CD4-positive, alpha-beta T cell treated with Interleukin-17A for 1 hour (primary cell): Measurements from ENCODE around the gene ROBO1.
"Not testable (repeated sequence)": the region's sequence is repeated elsewhere in the genome, so short reads cannot be mapped to it uniquely, and the experiment has no call there.

Source experiments
- DNase-seq: peaks from one replicate; pipeline ENCODE4 v3.0.0-alpha.2; 2020

Gene ROBO1

DNA sequence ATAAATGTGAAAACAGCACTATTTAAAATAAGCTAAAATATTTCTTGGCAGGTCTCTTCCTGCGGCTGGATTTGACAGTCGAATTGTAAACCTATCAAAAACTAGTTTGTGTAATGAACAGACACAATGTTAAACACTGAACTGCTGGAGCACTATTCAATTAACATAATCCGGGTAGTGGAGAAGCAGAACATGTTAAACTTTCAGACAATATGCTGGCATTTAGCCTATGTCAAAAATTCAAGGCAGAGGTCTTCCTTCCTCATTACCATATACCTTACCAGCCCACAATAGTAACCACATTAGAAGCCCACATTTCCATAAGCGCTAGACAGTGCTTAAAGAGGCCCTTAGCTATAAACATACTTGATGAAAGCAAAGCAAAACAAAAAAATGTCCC, 1042.9 kb downstream of the ROBO1 start:
- DNase-seq = no peak

DNA sequence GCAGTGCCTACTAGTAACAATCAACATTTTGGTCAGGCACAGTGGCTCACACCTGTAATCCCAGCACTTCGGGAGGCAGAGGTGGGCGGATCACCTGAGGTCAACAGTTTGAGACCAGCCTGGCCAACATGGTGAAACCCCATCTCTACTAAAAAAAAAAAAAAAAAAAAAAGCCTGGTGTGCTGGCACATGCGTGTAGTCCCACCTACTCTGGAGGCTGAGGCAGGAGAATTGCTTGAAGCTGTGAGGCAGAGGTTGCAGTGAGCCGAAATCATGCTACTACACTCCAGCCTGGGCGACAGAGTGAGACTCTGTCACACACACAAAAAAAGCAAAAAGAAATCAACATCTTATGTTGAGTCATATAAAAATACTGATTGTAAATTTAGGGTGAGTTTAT, 1043.4 kb downstream of the ROBO1 start:
- DNase-seq = not testable (repeated sequence)

DNA sequence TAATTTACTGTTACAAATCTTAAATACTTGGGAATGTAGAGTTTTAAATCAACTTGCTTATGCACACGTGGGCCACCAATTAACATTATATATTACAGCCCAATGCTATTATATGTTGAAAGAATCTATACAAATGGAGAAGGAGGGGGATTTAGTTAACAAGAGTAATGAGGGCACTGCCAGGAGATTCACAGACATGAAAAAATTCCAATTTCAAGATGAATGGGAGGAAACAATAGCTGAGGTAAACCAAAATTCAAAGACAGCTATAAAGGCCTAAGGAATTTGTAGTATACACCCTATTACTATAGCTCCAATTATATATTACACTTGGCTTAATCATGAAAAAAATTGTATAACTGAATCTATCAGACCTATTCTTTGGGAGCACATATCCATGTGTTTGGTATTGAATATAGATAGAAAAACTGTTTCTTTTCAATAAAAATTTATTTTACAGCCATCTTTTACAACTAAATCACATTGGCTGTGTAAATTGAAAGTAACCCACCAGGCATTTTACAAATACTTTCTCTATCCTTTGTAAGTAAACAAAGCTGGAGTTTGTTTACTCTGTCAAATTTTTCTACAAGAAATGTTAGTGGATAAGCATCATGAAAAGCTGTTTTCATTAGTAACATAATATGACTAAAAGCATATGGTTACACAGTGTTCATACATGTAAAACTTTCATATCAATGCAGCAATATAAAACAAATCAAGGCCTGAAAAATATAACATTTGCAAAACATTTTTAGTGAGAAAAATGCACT, 1045.8 kb downstream of the ROBO1 start:
- no peak for DNase-seq

DNA sequence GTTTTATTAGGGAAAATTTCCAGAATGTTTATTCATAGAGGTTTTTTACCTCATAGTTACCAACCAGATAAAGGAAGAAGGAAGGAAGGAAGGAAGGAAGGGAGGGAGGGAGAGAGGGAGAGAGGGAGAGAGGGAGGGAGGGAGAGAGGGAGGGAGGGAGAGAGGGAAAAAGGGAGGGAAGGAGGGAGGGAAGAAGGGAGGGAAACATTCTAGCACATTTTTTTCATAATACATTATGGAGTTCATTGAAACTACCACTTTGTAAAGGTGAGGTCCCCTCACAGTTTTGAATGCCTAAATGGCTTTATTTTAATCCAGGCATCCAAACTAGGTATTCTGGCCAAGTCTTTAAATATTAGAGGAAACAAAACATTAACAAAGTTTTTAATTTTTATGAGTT, 1049.1 kb downstream of the ROBO1 start:
- DNase-seq = no peak

DNA sequence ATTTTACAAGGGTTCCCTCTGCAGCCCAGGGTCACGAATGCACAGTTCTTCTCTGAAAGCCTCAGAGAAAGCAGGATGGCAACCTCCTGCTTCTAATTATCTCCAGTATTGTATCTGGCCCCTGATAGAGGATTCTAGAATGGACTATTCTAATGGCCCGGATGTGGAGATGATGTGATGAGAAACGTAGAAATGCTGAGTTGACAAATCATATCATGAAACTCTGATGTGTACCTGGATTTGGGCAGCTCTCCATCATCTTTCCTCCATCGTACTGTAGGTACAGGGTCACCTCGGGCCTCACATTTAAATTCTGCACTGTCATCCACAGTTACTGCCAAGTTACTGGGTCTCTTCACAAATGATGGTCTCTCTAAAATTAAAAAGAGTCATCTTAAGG, 1050.8 kb downstream of the ROBO1 start:
- no peak for DNase-seq

DNA sequence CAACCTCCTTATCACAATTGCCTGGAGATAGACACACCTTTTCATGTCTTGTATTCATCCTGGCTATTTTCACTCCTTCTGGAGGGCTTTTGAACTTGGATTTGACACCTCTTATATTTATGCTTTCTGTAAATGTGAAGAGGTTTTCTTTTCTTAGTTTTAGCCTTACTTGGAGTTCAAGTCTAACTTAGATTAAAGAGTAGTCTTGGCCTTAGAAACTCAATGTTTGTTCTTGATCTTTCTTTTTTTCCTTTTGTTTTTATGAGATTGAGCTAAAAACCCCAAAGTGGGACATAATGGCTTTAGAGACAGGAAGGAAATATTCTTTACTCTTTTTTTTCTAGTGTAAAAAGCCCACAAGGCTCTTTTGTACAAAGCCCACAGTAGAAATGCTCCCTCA, 1054.9 kb downstream of the ROBO1 start:
- DNase-seq = no peak

DNA sequence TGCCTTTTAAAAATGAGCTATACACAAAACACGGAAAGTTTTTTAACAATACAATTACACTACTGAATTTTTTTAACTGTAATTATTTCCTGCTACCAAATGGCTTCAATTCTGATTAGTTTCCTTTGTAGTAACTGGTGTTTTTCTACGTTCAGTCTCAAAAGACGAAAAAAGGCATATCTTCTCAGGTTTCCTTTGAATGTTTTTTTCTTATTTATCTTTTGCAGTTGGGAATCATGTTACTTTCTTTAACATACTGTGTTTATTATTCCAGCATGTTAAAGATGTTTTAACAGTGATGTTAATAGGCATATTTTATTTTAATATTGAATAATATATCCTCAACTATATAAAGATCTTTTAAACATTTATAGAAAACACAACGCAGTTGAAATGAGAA, 1055.5 kb downstream of the ROBO1 start:
- DNase-seq = no peak

DNA sequence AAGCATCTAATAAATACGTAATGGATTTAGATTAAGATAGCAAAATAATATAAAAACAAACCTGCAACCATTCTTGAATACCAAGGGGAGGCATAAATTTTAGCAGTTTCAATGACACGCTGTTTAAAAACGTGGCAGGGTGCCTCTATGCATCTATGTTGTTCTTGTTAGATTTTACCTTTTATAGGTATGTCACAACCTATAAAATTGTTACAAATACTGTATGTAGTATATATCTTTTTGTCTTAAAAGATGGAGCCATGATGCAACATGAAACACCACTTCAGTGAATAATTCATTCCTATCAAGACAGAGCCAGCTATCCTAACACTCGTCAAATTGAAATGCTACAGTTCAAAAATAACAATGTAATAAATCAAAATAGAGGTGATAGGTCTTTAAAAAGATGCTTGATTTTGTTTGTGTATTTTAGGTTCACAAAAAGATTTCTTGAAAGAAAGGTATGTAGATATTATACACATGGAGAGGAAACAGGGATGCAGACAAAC, 1059.2 kb downstream of the ROBO1 start:
- DNase-seq = no peak

DNA sequence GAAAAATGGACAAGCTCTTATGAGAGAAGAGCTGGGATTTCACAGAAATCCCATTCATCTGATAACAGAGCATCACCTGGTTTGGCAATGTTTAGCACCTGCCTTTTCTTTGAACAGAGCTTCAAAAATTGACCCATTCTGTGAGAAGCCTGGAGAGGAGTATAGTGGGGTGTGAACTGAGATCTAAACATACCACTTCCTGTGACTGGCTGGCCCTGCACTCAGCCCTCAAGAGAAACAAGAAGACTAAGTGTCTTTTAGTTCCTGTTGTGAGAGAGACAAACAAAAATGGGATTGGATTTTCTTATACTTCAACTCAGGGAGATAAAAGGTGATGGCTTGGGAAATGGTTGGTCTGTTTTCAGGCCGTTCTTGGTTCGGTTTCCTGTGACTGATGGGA, 1060.2 kb downstream of the ROBO1 start:
- DNase-seq = no peak

DNA sequence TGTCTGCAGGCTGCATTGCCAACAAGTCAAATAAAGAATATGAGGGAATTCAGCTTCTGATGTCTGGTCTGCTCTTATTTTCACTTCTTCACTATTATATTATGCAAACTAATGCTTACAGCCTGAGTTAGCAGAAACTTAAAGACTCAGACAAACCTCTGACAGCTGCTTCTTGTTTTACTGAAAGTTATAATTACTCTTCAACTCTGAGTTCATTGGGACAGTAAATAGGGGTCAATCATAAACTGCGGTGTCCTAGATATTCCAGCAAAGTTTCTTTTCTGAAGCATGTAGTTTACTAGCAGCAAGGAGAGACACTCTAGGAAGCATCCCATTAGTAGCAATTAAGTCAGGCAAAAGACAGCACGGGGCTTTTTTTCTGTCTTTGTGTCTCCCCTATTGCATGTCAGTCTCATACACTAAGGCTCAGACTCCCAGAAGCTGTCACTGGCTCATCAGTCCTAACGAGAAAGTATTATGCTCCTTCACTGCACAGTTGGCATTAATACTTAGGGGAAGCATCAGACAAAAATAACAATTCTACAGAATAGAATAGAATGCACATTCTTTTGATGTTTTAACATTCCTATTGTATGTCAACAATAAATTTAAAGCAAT, 1060.8 kb downstream of the ROBO1 start:
- no peak for DNase-seq

DNA sequence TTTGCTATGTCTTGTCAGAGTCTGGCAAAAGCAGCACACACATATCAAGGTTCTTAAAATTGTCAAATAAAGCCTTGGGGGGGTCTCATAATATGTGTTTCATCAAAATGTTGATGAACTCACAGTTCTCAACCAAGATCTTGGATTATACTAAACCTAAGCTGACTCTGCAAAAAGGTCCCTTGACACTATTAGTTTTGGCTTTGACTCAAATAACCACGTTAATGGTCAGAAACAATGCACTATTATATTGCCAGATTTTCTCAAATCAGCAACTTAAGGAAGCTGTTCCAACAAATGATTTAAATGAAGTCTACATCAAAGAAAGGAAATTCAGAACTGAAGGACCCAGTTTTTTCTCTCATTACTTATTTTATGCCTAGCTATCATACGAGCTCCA, 1063.9 kb downstream of the ROBO1 start:
- DNase-seq = no peak

DNA sequence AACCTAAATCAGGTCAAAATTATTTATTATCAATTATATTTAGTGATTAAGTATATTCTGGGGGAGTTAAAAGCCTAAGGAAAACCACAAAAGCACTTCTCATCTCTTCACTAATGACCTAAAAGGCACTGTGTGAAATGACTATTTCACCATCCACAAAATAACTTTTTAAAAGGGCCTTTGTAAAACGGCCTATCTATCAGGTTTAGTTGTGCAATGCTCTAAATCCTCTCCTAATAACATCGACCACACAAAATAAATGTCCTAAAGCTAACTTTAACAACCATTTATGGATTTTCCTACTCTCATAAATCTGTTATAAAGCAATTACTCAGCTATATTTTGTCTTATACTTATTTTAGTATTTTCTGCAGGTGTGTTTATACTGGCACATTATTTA, 1066.3 kb downstream of the ROBO1 start:
- no peak for DNase-seq

DNA sequence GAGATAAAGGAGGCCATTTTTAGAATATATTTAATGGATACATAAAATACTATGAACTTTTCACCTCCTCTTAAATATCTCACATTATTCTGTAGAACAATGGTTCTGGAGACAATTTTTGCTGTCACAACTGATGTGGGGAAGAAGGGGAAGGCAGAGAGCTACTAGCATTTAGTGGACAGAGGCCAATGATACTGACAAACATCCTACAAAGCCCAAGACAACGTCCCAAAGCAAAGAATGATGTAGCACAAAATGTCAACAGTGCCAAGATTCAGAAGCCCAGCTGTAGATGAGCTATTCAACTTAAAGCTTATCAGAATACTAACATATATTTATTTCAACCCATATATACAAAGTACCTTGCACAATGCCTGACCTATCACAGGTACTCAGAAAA, 1069.4 kb downstream of the ROBO1 start:
- DNase-seq = no peak

DNA sequence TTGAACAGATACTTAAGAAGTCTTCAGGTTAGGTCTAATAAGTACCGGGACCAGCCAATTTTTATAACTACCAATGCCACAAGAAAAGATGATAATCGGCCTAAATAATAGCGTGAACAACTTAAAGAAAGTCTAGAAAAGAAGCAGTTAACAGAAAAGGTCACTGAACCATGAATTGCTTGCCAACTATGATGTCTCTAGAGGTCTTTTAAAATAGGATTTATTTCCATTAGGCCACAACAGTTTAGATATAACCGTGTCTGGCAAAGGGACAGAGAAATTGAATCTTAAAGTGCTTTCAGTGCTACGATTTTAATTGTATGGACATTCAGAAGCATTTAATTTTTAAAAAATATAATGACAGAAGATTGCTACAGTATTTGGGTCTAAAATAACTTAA, 1070.4 kb downstream of the ROBO1 start:
- no peak for DNase-seq

DNA sequence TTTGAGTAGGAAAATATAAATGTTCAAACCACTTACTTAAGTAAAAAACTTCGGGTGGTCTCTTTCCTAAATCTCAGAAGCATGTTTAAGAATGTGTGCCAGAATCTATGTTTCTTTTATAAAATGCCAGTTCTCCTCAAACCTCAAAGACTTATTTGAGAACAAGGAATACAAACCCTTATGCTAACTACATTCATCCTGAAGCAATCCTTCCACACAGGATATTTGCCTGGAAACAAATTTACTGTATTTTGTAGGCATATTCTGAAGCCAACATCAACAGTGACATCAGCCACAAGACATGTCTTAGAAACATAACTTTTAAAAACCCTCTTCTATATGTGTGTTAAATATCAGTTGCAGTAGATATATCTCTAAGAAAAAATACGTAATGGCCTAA, 1077.0 kb downstream of the ROBO1 start:
- DNase-seq = no peak

DNA sequence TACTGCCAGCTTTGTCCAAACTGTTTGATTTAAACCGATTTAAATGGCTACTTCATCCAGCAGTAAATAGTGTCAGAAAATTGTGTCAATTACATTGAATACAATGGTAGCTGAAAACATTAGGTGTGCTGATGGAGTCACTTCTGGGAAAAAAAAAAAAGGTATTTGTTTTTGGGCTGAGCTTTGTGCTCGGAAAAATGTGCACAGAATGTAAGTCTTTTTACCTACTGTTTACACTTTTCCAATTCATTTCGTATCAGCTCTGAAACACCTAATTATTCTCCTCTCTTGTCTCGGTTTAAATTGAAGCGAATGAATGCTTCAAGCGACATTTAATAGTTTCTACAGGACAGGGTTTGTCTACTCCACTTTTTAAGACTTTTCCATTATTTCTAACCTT, 1078.4 kb downstream of the ROBO1 start:
- DNase-seq = no peak

DNA sequence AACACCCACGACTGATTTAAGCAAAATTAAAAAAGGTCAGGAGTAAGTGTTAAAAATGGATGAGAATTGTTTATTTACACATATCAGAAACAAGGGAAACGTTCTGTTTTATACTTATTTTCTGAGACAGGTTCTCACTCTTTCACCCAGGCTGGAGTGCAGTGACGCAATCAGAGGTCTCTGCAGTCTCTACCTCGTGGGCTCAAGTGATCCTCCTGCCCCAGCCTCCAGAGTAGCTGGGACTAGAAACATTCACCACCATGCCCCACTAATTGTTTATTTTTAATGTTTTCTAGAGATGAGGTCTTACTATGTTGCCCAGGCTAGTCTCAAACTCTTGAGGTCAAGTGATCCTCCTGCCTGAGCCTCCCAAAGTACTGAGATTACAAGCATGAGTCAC, 1080.3 kb downstream of the ROBO1 start:
- DNase-seq = no peak

DNA sequence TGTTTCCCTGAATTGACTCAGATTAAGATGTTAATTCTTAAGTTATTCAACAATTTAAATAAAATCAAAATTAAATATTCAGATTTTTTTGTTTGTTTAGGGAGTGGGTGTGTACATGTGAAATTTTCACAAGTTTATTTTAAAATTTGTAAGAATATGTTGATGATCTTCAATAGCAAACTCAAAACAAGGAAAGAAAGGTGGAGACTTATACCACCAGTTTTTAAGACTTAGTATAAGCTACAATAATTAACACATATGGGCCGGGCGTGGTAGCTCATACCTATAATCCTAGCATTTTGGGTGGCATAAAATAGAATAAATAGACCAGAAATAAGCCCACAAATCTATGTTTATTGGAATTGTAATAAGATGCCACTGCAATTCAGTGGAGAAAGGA, 1084.5 kb downstream of the ROBO1 start:
- no peak for DNase-seq

DNA sequence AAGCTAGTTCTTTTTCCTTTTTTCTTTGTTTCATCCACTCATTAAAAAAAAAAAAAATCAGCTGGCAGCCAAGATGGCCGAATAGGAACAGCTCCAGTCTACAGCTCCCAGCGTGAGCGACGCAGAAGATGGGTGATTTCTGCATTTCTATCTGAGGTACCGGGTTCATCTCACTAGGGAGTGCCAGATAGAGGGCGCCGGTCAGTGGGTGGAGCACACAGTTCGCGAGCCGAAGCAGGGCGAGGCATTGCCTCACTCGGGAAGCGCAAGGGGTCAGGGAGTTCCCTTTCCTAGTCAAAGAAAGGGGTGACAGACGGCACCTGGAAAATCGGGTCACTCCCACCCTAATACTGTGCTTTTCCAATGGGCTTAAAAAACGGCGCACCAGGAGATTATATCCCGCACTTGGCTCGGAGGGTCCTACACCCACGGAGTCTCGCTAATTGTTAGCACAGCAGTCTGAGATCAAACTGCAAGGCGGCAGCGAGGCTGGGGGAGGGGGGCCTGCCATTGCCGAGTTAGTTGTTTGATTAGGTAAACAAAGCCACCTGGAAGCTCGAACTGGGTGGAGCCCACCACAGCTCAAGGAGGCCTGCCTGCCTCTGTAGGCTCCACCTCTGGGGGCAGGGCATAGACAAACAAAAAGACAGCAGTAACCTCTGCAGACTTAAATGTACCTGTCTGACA, 1092.5 kb downstream of the ROBO1 start:
- not testable (repeated sequence) for DNase-seq

DNA sequence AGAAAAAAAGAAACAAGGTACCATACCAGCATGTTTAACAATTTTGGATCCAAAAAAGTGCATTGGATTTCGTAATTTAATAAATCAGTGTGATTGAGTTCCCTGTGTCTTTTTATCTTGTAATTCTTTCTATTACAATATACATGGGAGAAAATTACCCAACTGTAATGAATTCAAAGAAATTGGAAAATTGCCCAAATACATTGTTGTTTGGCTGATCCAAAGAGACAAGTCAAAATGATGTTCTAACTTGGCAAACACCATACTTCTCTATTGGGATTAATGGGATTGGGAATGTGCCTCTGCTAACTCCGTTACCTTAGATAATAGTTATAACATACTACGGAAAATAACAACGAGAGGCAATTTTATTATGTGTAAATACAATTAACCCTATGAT, 1097.1 kb downstream of the ROBO1 start:
- no peak for DNase-seq

DNA sequence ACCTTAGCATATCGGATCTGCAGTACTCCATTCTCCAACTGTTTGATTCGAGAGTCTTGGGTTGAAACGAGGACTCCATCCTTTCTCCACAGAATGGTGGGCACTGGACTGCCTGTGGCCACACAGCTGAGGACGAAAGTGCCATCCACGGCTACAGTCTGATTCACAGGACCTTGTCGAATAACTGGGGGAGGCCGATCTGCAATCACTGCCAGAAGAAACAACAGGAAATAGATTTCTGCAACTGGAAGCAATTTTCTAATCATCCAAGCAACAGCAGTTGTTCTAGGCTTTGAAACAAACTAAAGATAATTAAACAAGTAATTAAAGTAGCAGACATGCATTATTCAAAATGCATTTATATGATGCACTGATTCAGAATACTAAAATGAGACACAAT, 1097.7 kb downstream of the ROBO1 start:
- no peak for DNase-seq

DNA sequence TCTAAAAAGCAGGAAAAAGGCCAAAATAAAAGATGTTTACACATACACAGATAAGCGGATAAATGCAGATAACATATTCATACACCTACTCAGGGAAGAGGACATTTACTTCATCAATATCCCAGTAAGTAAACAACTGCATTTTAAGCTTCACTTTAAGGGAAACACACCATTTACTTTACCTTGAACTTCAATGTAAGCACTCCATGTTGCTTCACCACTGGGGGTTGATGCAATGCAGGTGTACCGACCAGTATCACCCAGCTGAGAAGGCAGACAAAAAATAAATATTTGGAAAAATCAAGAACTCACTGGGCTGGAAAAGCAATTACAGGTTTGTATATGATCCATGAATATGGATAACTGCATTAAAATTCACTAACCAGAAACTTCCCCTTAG, 1099.5 kb downstream of the ROBO1 start:
- DNase-seq = no peak

DNA sequence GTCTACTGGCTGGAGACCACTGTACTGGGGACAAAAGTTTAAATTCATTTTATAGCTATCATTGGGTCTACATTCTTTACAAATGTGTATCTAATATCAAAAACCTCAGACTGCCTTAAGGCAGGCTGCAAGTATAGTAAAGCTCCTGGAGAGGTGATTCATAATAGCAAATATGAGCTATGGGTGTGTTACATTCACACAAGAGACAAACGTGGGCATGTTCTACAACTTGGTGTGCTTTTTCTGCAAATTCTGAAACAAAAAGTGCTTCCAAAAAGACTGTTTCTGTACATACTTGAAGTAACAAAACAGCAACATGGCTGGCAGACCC, 1101.4 kb downstream of the ROBO1 start:
- DNase-seq = no peak

DNA sequence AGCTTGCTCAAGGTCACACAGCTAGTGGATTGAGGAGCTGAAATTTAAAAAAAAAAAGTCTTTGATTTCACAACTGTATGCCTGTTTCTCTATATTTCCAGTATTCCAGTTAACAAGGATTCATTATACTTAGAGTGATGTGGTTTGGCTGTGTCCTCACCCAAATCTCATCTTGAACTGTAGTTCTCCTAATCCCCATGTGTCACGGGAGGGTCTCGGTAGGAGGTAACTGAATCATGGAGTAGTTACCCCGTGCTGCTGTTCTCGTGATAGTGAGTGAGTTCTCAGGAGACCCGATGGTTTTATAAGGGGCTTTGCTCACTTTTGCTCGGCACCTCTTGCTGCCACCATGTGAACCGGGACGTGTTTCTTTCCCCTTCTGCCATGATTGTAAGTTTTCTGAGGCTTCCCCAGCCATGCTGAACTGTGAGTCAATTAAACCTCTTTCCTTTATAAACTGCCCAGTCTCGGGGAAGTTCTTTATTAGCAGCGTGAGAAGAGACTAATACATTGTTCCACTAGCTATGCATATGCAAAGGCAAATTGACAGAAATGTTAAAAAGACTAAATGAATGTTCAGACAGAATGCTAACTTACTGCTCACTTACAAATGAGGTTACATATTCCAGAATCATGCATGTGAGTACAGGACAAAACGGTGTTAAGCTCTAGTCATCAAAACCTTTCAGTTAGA, 1101.9 kb downstream of the ROBO1 start:
- DNase-seq = no peak
